GM20000 (cell line): ENCODE measurements around the gene INTS13.
"Not testable (repeated sequence)": the region's sequence is repeated elsewhere in the genome, so short reads cannot be mapped to it uniquely, and the experiment has no call there.

ENCODE experiments used
- DNase-seq: peaks from one replicate; pipeline ENCODE4 v3.0.0; 2012; ENCODE audit warnings: low spot score
- TF ChIP-seq, protein P1 (sequence below): IDR thresholded peaks from 2 replicates; pipeline ENCODE4 v1.5.1; 2012; ENCODE audit warnings: mild to moderate bottlenecking, control low read depth; ENCODE audit errors: extremely low read depth, missing control alignments

Gene INTS13

GRCh38 chr12:26869908-26870459 lies 67.8 kb downstream of the INTS13 start:
- no peak for DNase-seq
- TF ChIP-seq, protein P1, sequence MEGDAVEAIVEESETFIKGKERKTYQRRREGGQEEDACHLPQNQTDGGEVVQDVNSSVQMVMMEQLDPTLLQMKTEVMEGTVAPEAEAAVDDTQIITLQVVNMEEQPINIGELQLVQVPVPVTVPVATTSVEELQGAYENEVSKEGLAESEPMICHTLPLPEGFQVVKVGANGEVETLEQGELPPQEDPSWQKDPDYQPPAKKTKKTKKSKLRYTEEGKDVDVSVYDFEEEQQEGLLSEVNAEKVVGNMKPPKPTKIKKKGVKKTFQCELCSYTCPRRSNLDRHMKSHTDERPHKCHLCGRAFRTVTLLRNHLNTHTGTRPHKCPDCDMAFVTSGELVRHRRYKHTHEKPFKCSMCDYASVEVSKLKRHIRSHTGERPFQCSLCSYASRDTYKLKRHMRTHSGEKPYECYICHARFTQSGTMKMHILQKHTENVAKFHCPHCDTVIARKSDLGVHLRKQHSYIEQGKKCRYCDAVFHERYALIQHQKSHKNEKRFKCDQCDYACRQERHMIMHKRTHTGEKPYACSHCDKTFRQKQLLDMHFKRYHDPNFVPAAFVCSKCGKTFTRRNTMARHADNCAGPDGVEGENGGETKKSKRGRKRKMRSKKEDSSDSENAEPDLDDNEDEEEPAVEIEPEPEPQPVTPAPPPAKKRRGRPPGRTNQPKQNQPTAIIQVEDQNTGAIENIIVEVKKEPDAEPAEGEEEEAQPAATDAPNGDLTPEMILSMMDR = no peak

DNA sequence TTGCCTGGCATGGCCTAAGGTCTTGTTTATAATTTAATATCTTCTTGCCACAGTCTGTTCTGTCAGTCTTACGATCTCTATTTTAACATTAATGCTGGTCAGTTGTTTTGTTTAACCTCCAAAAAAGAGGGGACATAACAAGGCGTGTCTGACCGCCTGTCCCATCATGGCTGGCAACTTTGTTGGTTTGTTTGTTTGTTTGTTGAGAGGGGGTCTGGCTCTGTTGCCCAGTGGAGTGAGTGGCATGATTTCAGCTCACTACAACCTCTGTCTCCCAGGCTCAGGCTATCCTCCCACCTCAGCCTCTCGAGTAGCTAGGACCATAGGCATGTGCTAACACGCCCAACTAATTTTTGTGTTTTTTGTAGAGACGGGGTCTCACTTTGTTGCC lies 68.7 kb downstream of the INTS13 start:
- TF ChIP-seq, protein P1 = no peak
- DNase-seq = no peak

- TF ChIP-seq, protein P1 = no peak
- DNase-seq = no peak
These were observed 69.2 kb downstream of the INTS13 start for GRCh38 chr12:26868447-26869103.

DNA sequence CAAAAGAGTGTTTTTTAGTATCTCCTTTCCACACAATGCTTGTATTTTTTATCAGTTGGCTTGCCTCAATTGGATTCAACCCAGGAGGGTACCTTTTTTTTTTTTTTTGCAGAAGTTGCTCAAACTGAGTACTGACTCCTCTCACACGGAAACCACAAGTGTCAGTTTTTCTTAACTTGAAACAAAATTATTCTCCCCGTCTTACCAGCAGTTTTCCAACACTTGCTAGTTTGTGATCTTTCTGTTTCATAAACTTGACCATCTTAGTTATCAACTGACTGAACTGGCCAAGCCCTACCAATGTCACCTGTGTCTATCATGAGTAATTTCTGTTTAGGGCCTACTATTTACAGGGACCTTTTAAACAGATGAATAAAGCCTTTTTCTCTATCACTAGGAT lies 70.7 kb downstream of the INTS13 start:
- TF ChIP-seq, protein P1 = no peak
- DNase-seq = peak; percentile 44

DNA sequence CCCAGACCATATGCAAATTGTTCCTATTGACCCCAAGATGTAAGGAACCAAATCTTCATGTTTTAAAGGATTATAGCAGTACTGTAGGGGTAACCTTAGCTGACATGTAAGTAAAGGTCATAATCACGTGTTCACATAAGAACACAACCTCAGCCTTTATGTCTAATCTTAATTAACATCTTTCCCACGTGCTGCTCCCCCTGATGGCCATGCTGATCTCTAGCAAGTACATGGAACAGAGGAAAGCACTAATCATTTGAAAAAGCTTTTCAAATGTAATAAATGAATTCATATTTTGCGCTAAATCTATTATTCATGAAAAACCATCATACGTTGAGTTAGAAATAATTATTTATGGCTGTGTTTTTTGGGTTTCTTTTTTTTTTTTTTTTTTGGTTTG lies 74.3 kb downstream of the INTS13 start:
- no peak for DNase-seq

GRCh38 chr12:26862787-26863186 lies 75.0 kb downstream of the INTS13 start:
- not testable (repeated sequence) for DNase-seq

More for the DNA sequence above, 74.3 kb downstream of the INTS13 start:
- TF ChIP-seq, protein P1 = peak; percentile 17

- TF ChIP-seq, protein P1 = no peak
- DNase-seq = no peak
These were observed 76.1 kb downstream of the INTS13 start for GRCh38 chr12:26861690-26862089.
